Measurements from ENCODE around the gene NDE1.

GRCh38 chr16:15732416-15732815, 82.4 kb downstream of the NDE1 start:
- TF ChIP-seq, protein P1, sequence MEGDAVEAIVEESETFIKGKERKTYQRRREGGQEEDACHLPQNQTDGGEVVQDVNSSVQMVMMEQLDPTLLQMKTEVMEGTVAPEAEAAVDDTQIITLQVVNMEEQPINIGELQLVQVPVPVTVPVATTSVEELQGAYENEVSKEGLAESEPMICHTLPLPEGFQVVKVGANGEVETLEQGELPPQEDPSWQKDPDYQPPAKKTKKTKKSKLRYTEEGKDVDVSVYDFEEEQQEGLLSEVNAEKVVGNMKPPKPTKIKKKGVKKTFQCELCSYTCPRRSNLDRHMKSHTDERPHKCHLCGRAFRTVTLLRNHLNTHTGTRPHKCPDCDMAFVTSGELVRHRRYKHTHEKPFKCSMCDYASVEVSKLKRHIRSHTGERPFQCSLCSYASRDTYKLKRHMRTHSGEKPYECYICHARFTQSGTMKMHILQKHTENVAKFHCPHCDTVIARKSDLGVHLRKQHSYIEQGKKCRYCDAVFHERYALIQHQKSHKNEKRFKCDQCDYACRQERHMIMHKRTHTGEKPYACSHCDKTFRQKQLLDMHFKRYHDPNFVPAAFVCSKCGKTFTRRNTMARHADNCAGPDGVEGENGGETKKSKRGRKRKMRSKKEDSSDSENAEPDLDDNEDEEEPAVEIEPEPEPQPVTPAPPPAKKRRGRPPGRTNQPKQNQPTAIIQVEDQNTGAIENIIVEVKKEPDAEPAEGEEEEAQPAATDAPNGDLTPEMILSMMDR (conservative IDR thresholded peaks at IDR 0.05; ENCODE audit: low read length), result no peak
- TF ChIP-seq EZH2phosphoT487 (IDR thresholded peaks at IDR 0.05; ENCODE audit: borderline replicate concordance, low read depth, low read length), result no peak

Data from OCI-LY7 (cell line).